T-cell (primary cell): ENCODE measurements around the gene EEF1AKMT1. TPM values are rescaled to one million over a fixed set of nuclear protein-coding genes. Genes with fewer than 3 reads are reported as not detected.
"Not testable (repeated sequence)": the region's sequence is repeated elsewhere in the genome, so short reads cannot be mapped to it uniquely, and the experiment has no call there.

Experiments used
- ATAC-seq, 4 experiments: fragments of 200-7000 bp in 3 of 4; fragments of 150-1000 bp in 1 of 4; cut with Tn5 transposase; replicated peaks in 1 of 4; 1 replicate in 3 of 4; 2 replicates in 1 of 4; pipeline ENCODE4 v1.10.0; 2021; ENCODE audit warnings: moderate library complexity in 3 of 4, mild to moderate bottlenecking in 2 of 4, moderate number of reproducible peaks in 1 of 4
- CTCF ChIA-PET, 2 donors: fragments of 300-600 bp; sonication (Branson Sonifier 250); formaldehyde crosslinking; loops; one replicate each; lab custom pipeline; 2022; ENCODE audit warnings: antibody characterized with exemption in 2 of 2; lab: Charles Lee
- POLR2A ChIA-PET, 2 donors: fragments of 300-600 bp; sonication (Branson Sonifier 250); formaldehyde crosslinking; loops; one replicate each; lab custom pipeline; 2022; ENCODE audit warnings: antibody characterized with exemption in 2 of 2; lab: Charles Lee
- DNase-seq, 35 experiments: peaks; one replicate each; pipeline versions ENCODE4 v3.0.0 to v3.0.0-alpha.2; 2013 to 2023
- H3K27ac ChIP-seq: one replicate; pipeline ENCODE4 v1.5.1; 2013; ENCODE audit warnings: low read length
- H3K27me3 ChIP-seq, 2 experiments: replicated peaks in 1 of 2; 1 replicate in 1 of 2; 2 replicates in 1 of 2; pipeline versions ENCODE4 v1.6.1 to v1.7.0; 2013; ENCODE audit warnings: low read length in 1 of 2, mixed read lengths in 1 of 2; ENCODE audit not compliant: control insufficient read depth in 2 of 2, insufficient read depth in 2 of 2; ENCODE audit errors: extremely low read depth in 1 of 2
- H3K36me3 ChIP-seq, 2 donors: 1 replicate in 1 of 2; 2 replicates in 1 of 2; pipeline versions ENCODE4 v1.6.1 to v1.7.0; 2013; ENCODE audit warnings: low read length in 1 of 2; ENCODE audit not compliant: control insufficient read depth in 2 of 2, insufficient read depth in 1 of 2; ENCODE audit errors: extremely low read depth in 1 of 2
- H3K4me1 ChIP-seq, 2 experiments: 1 replicate in 1 of 2; 2 replicates in 1 of 2; pipeline versions ENCODE4 v1.6.1 to v1.7.0; 2013; ENCODE audit warnings: low read length in 2 of 2, mixed read lengths in 1 of 2; ENCODE audit not compliant: insufficient read depth in 2 of 2, control insufficient read depth in 1 of 2; ENCODE audit errors: extremely low read depth in 1 of 2
- H3K4me3 ChIP-seq, 2 donors: 1 replicate in 1 of 2; 2 replicates in 1 of 2; pipeline versions ENCODE4 v1.5.1 to v1.7.0; 2013; ENCODE audit warnings: mild to moderate bottlenecking in 2 of 2, low read length in 1 of 2, moderate library complexity in 1 of 2; ENCODE audit not compliant: control insufficient read depth in 1 of 2; ENCODE audit errors: extremely low read depth in 1 of 2
- H3K9me3 ChIP-seq: 2 replicates; pipeline ENCODE4 v1.7.0; 2013
- H3K27ac Mint-ChIP-seq, 2 donors: one replicate each; pipeline ENCODE4 v1.8.0; 2020 to 2021; ENCODE audit warnings: mild to moderate bottlenecking in 2 of 2, mixed read lengths in 2 of 2
- H3K27me3 Mint-ChIP-seq, 2 donors: one replicate each; pipeline ENCODE4 v1.8.0; 2021 to 2022; ENCODE audit warnings: mixed read lengths in 2 of 2
- H3K36me3 Mint-ChIP-seq: one replicate; pipeline ENCODE4 v1.8.0; 2021; ENCODE audit warnings: mixed read lengths
- H3K4me1 Mint-ChIP-seq, 3 donors: one replicate each; pipeline ENCODE4 v1.8.0; 2020 to 2022; ENCODE audit warnings: mixed read lengths in 3 of 3, mild to moderate bottlenecking in 1 of 3
- H3K4me3 Mint-ChIP-seq, 3 donors: one replicate each; pipeline ENCODE4 v1.8.0; 2020 to 2022; ENCODE audit warnings: mild to moderate bottlenecking in 3 of 3, mixed read lengths in 3 of 3, moderate library complexity in 3 of 3
- H3K9me3 Mint-ChIP-seq, 3 donors: one replicate each; pipeline ENCODE4 v1.8.0; 2020 to 2022; ENCODE audit warnings: mixed read lengths in 3 of 3
- WGBS: methylation state at CpG from one replicate; pipeline ENCODE4 v1.1.5; 2013; ENCODE audit warnings: missing lambda C conversion rate; ENCODE audit not compliant: insufficient coverage; 5-methylcytosine and 5-hydroxymethylcytosine counted together
- total RNA-seq, 35 experiments: library from RNA in 6 of 35; stranded (reverse) in 6 of 35; fragments of 120-200 nt in 1 of 35; gene quantifications; one replicate each; pipeline versions ENCODE4 v1.2.1 to v1.2.4 and lab custom pipeline; 2013 to 2026

EEF1AKMT1 gene
- total RNA-seq, 5 donors from 2014 or later (not counting 1 experiment from before 2014, with no cell fraction given), result 3.5 to 6.1 (median 4.3) TPM

DNA sequence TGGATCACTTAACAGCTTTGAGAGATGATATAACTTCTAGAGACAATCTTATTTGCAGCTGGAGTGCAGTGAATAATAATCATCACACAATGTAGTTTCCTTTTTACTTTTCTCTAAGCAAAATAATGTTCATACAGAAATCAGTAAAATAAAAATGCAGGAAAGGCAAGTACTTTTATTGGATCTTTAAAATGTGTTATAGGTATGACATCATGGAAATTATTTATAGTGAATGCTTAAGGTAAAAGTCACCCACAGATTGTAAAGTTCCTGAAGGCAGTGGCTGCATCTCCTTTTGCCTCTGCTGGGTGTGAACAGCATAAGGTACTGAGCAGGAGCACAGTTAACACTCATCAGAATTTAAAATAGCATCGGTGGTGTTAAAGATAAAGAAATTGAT, 87.6 kb downstream of the EEF1AKMT1 start:
- H3K27ac ChIP-seq, result no peak overlapping the region
- H3K9me3 ChIP-seq, result no peaks in the 10 kb centered on the region
- DNase-seq (no peak), ATAC-seq (no peak)
- no peak overlapping the region for H3K27ac Mint-ChIP-seq
- WGBS, result no CpG with 5 or more reads among the region's 1 CpG
- H3K9me3 Mint-ChIP-seq, result no peaks in the 10 kb centered on the region
- no peaks in the 10 kb centered on the region for H3K27me3 Mint-ChIP-seq
- CTCF ChIA-PET, result interaction anchor here in 1 of 2 donors (0.7 kb wide), 1 partner anchor 35 kb away, joined by 9 read pairs; no protein-coding TSS in a partner anchor
- no peaks in the 10 kb centered on the region for H3K27me3 ChIP-seq
- H3K4me3 Mint-ChIP-seq, result no peak overlapping the region
- POLR2A ChIA-PET, result interaction anchor here in 1 of 2 donors (0.6 kb wide), 1 partner anchor 123 kb away, joined by 10 read pairs; no protein-coding TSS in a partner anchor
- H3K4me3 ChIP-seq, result no peak overlapping the region
- no peaks in the 10 kb centered on the region for H3K4me1 ChIP-seq
- peaks cover 26% of the 10 kb centered on the region for H3K36me3 Mint-ChIP-seq
- peaks cover 0 to 4% of the 10 kb centered on the region in 2 donors for H3K36me3 ChIP-seq
- no peaks in the 10 kb centered on the region for H3K4me1 Mint-ChIP-seq

DNA sequence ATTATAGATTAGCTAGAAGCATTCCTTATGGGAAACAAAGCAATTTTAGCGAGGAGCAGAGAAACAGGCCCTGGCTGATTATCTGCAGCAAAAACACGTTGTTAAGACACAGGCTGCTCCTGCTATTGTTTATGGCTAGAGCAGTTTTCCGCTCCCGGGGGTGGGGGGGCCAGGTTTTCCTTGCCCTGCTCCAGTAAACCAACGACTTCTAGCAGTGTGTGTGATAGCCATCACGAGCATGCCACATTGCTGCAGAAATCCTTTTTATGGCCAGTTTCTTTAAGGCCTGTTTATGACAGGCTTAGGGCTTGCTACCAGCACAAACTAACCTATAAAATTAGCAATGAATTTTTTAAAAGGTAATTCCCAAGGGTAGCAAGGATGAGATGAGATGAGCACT, 88.7 kb downstream of the EEF1AKMT1 start:
- Histone ChIP-seq H3K9me3 (no peaks in the 10 kb centered on the region), H3K4me1 (no peaks in the 10 kb centered on the region), H3K27ac (no peak overlapping the region), H3K36me3 (no peaks in the 10 kb centered on the region), H3K27me3 (no peaks in the 10 kb centered on the region), H3K4me3 (no peak overlapping the region)
- ChIA-PET CTCF (no interaction called here), POLR2A (no interaction called here)
- Mint-ChIP-seq H3K36me3 (peaks cover 27% of the 10 kb centered on the region), H3K27me3 (no peaks in the 10 kb centered on the region), H3K27ac (no peak overlapping the region), H3K9me3 (no peaks in the 10 kb centered on the region), H3K4me3 (no peak overlapping the region), H3K4me1 (no peaks in the 10 kb centered on the region)
- no peak for DNase-seq
- no peak for ATAC-seq
- 79% methylated on average over 4 of the region's 6 CpGs for WGBS

DNA sequence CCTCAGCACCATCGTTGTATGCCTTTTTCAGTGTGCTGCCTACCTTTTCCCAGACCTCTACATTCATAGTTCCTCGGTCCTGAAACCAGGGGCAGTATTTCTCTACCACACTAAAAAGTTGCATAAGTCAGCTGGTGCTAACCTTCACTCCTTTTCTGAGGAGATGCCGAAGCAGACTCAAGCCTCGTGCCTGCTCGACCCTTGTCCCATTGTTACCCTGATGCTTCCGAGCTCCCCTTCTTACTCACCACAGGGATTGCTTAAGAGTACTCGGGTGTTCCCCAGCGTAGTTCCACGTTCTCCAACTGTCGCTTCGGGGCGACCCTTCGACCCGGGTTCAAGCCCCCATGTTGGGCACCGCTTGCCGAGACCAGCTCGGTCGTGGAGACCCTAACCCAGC, 89.2 kb downstream of the EEF1AKMT1 start:
- Histone ChIP-seq H3K9me3 (no peaks in the 10 kb centered on the region), H3K27ac (no peak overlapping the region), H3K27me3 (no peaks in the 10 kb centered on the region), H3K4me1 (no peaks in the 10 kb centered on the region), H3K36me3 (no peaks in the 10 kb centered on the region), H3K4me3 (no peak overlapping the region)
- 80% methylated on average over 6 of the region's 18 CpGs for WGBS
- ATAC-seq (no peak), DNase-seq (no peak)
- Mint-ChIP-seq H3K36me3 (peaks cover 28% of the 10 kb centered on the region), H3K27ac (no peak overlapping the region), H3K9me3 (no peaks in the 10 kb centered on the region), H3K4me3 (no peak overlapping the region), H3K27me3 (no peaks in the 10 kb centered on the region), H3K4me1 (no peaks in the 10 kb centered on the region)
- ChIA-PET CTCF (no interaction called here), POLR2A (no interaction called here)

DNA sequence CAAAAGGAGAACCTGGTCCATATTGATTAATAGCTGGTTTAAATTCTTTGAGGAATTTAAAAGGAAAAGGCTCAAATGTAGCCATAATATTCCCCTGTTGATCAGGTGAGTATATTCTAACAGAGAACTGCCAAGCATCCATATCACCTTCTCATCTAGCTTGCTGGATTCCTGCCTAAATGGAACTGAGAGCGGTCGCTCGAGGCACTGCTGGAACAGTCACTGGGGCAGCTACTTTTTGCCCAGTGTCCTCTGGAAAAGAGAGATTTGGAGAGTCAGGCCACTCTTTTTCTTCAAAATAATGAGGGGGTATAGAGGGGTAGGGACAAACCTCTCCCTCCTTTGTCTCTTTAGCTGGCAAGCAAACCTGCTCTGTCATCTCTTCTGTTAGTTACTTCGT, 89.7 kb downstream of the EEF1AKMT1 start:
- ATAC-seq, result no peak
- ChIA-PET CTCF (no interaction called here), POLR2A (no interaction called here)
- no peak for DNase-seq
- Histone ChIP-seq H3K9me3 (no peaks in the 10 kb centered on the region), H3K36me3 (no peaks in the 10 kb centered on the region), H3K4me1 (no peaks in the 10 kb centered on the region), H3K27ac (no peak overlapping the region), H3K4me3 (no peak overlapping the region), H3K27me3 (no peaks in the 10 kb centered on the region)
- H3K27ac Mint-ChIP-seq, result no peak overlapping the region
- 60% methylated on average over 1 of the region's 4 CpGs for WGBS
- H3K4me3 Mint-ChIP-seq, result no peak overlapping the region
- H3K27me3 Mint-ChIP-seq, result no peaks in the 10 kb centered on the region
- peaks cover 31% of the 10 kb centered on the region for H3K36me3 Mint-ChIP-seq
- H3K9me3 Mint-ChIP-seq, result no peaks in the 10 kb centered on the region
- H3K4me1 Mint-ChIP-seq, result no peaks in the 10 kb centered on the region

DNA sequence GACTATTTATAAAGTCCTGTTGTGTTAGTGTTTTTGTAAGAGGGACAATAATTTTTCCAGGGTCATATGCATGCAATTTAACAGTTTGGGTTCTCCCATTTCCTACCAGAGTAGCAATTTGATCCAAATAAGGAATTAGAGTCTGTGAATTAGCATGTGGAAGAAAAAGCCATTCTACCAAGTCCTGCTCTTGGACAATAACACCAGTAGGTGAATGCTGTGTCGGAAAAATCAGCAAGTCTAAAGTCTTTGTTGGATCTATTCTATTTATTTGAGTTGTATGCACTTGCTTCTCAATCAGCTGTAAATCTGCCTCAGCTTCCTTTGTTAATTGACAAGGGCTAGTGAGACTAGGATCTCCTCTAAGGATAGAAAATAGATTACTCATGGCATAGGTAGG, 91.7 kb downstream of the EEF1AKMT1 start:
- no peaks in the 10 kb centered on the region for H3K27me3 ChIP-seq
- H3K4me3 ChIP-seq, result no peak overlapping the region
- ChIA-PET POLR2A (no interaction called here), CTCF (no interaction called here)
- Mint-ChIP-seq H3K9me3 (no peaks in the 10 kb centered on the region), H3K36me3 (peaks cover 25% of the 10 kb centered on the region), H3K27me3 (no peaks in the 10 kb centered on the region), H3K4me1 (no peaks in the 10 kb centered on the region), H3K27ac (no peak overlapping the region), H3K4me3 (no peak overlapping the region)
- no peaks in the 10 kb centered on the region for H3K4me1 ChIP-seq
- ATAC-seq, result no peak
- no peaks in the 10 kb centered on the region for H3K36me3 ChIP-seq
- WGBS, result no CpG with 5 or more reads among the region's 1 CpG
- no peak overlapping the region for H3K27ac ChIP-seq
- no peaks in the 10 kb centered on the region for H3K9me3 ChIP-seq
- no peak for DNase-seq

DNA sequence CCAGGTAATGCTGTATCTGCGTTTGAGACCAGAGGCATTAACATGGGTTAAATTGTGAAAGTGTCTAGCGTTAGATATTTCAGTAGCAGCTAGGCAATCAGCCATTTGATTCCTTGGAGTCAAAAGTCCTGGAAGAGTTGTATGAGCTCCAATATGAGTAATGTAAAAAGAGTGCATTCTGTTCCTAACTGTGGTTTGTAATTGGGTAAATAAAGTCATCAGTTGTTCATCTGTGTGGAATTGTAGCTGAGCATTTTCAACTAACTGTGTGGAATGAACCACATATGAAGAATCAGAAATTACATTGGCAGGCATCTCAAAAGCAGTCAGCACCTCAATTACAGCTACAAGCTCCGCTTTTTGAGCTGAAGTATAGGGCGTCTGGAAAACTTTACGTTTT, 92.3 kb downstream of the EEF1AKMT1 start:
- H3K36me3 Mint-ChIP-seq, result peaks cover 26% of the 10 kb centered on the region
- H3K9me3 ChIP-seq, H3K27me3 ChIP-seq, H3K4me1 ChIP-seq, H3K4me3 ChIP-seq, H3K4me3 Mint-ChIP-seq, H3K27ac Mint-ChIP-seq, H3K27me3 Mint-ChIP-seq, POLR2A ChIA-PET, H3K27ac ChIP-seq, DNase-seq, ATAC-seq, H3K36me3 ChIP-seq, H3K9me3 Mint-ChIP-seq, H3K4me1 Mint-ChIP-seq: not testable (repeated sequence)
- CTCF ChIA-PET, result interaction anchor here in 1 of 2 donors (0.6 kb wide), 1 partner anchor 98 kb away, joined by 3 read pairs; no protein-coding TSS in a partner anchor
- 100% methylated on average over 2 of the region's 5 CpGs for WGBS
